Ectodermal cell (in vitro differentiated cells): ENCODE measurements around the gene CCL25.

Source experiments
- H3K27ac ChIP-seq: 2 replicates; pipeline ENCODE4 v1.7.0; 2013; ENCODE audit warnings: mild to moderate bottlenecking, low read depth, low read length; ENCODE audit not compliant: insufficient read depth, poor library complexity, severe bottlenecking
- H3K27me3 ChIP-seq: 2 replicates; pipeline ENCODE4 v1.7.0; 2013; ENCODE audit warnings: mild to moderate bottlenecking, low read length; ENCODE audit not compliant: insufficient read depth, control insufficient read depth, poor library complexity, severe bottlenecking
- H3K36me3 ChIP-seq: one replicate; pipeline ENCODE4 v1.7.0; 2013; ENCODE audit warnings: low read length; ENCODE audit not compliant: control insufficient read depth, insufficient read depth
- H3K4me1 ChIP-seq: one replicate; pipeline ENCODE4 v1.7.0; 2013; ENCODE audit warnings: low read length; ENCODE audit not compliant: control insufficient read depth, insufficient read depth
- H3K4me3 ChIP-seq: 2 replicates; pipeline ENCODE4 v1.7.0; 2013; ENCODE audit warnings: low read depth, low read length, control low read depth; ENCODE audit not compliant: insufficient read depth
- H3K9me3 ChIP-seq: 2 replicates; pipeline ENCODE4 v1.7.0; 2013; ENCODE audit warnings: mild to moderate bottlenecking, low read length, moderate library complexity; ENCODE audit not compliant: control insufficient read depth
- WGBS, 2 experiments: methylation state at CpG; one replicate each; pipeline ENCODE4 v1.1.7; 2013; ENCODE audit warnings: missing lambda C conversion rate in 2 of 2; 5-methylcytosine and 5-hydroxymethylcytosine counted together

Gene CCL25

GRCh38 chr19:8044018-8044417, 8.5 kb upstream of the CCL25 start:
- Histone ChIP-seq H3K4me3 (no peak overlapping the region), H3K9me3 (no peaks in the 10 kb centered on the region), H3K27ac (no peak overlapping the region), H3K4me1 (no peaks in the 10 kb centered on the region), H3K27me3 (peaks cover 2% of the 10 kb centered on the region), H3K36me3 (no peaks in the 10 kb centered on the region)
- WGBS, 2 experiments = 91 to 92% methylated on average over 10 of the region's 10 CpGs

GRCh38 chr19:8045872-8046568, 6.5 kb upstream of the CCL25 start:
- H3K27ac ChIP-seq = no peak overlapping the region
- H3K9me3 ChIP-seq = no peaks in the 10 kb centered on the region
- whole genome bisulfite sequencing, 2 experiments = 80 to 87% methylated on average over 10 of the region's 10 CpGs
- H3K27me3 ChIP-seq = peaks cover 18% of the 10 kb centered on the region
- no peaks in the 10 kb centered on the region for H3K36me3 ChIP-seq
- no peak overlapping the region for H3K4me3 ChIP-seq
- H3K4me1 ChIP-seq = no peaks in the 10 kb centered on the region

GRCh38 chr19:8046569-8047165, 5.9 kb upstream of the CCL25 start:
- WGBS, 2 experiments = 61 to 80% methylated on average over 1 to 2 of the region's 3 CpGs
- Histone ChIP-seq H3K27me3 (peaks cover 18% of the 10 kb centered on the region), H3K36me3 (no peaks in the 10 kb centered on the region)

GRCh38 chr19:8050274-8051096, 2.1 kb upstream of the CCL25 start:
- Histone ChIP-seq H3K4me3 (peak overlapping the region; percentile 40), H3K27me3 (peaks cover 18% of the 10 kb centered on the region), H3K27ac (no peak overlapping the region), H3K36me3 (no peaks in the 10 kb centered on the region), H3K4me1 (peaks cover 26% of the 10 kb centered on the region), H3K9me3 (no peaks in the 10 kb centered on the region)
- 10% methylated on average over 49 of the region's 49 CpGs for WGBS, 2 experiments

More at GRCh38 chr19:8046569-8047165, 5.9 kb upstream of the CCL25 start:
- H3K27ac ChIP-seq = no peak overlapping the region
- H3K4me3 ChIP-seq = no peak overlapping the region
- H3K9me3 ChIP-seq = no peaks in the 10 kb centered on the region
- no peaks in the 10 kb centered on the region for H3K4me1 ChIP-seq

- peaks cover 14% of the 10 kb centered on the region for H3K27me3 ChIP-seq
- no peak overlapping the region for H3K27ac ChIP-seq
- H3K9me3 ChIP-seq = no peaks in the 10 kb centered on the region
- H3K4me3 ChIP-seq = no peak overlapping the region
- peaks cover 26% of the 10 kb centered on the region for H3K4me1 ChIP-seq
- 62 to 68% methylated on average over 9 of the region's 9 CpGs for WGBS, 2 experiments
- no peaks in the 10 kb centered on the region for H3K36me3 ChIP-seq
Observed at GRCh38 chr19:8054169-8054568, 1.6 kb downstream of the CCL25 start.

- no peak overlapping the region for H3K4me3 ChIP-seq
- H3K4me1 ChIP-seq = peaks cover 26% of the 10 kb centered on the region
- H3K36me3 ChIP-seq = no peaks in the 10 kb centered on the region
- H3K9me3 ChIP-seq = no peaks in the 10 kb centered on the region
- H3K27ac ChIP-seq = no peak overlapping the region
- 87 to 89% methylated on average over 4 of the region's 4 CpGs for WGBS, 2 experiments
- no peaks in the 10 kb centered on the region for H3K27me3 ChIP-seq
Observed at GRCh38 chr19:8056533-8056932, 4.0 kb downstream of the CCL25 start.

GRCh38 chr19:8057545-8058270, 5.1 kb downstream of the CCL25 start:
- peaks cover 19% of the 10 kb centered on the region for H3K4me1 ChIP-seq
- no peaks in the 10 kb centered on the region for H3K27me3 ChIP-seq
- no peak overlapping the region for H3K4me3 ChIP-seq
- no peaks in the 10 kb centered on the region for H3K36me3 ChIP-seq
- no peak overlapping the region for H3K27ac ChIP-seq
- 87% methylated on average over 6 to 7 of the region's 7 CpGs for WGBS, 2 experiments
- H3K9me3 ChIP-seq = no peaks in the 10 kb centered on the region

GRCh38 chr19:8064911-8065874, 12.6 kb downstream of the CCL25 start:
- H3K27ac ChIP-seq = no peak overlapping the region
- no peaks in the 10 kb centered on the region for H3K9me3 ChIP-seq
- WGBS, 2 experiments = 92 to 93% methylated on average over 24 of the region's 24 CpGs
- no peaks in the 10 kb centered on the region for H3K4me1 ChIP-seq
- no peak overlapping the region for H3K4me3 ChIP-seq
- H3K27me3 ChIP-seq = no peaks in the 10 kb centered on the region
- no peaks in the 10 kb centered on the region for H3K36me3 ChIP-seq

GRCh38 chr19:8065875-8066261, 13.3 kb downstream of the CCL25 start:
- Histone ChIP-seq H3K27ac (no peak overlapping the region), H3K4me1 (no peaks in the 10 kb centered on the region), H3K4me3 (no peak overlapping the region), H3K36me3 (no peaks in the 10 kb centered on the region), H3K27me3 (no peaks in the 10 kb centered on the region), H3K9me3 (no peaks in the 10 kb centered on the region)
- WGBS, 2 experiments = 94 to 95% methylated on average over 20 of the region's 20 CpGs
